Stimulated activated effector memory CD8-positive, alpha-beta T cell treated with anti-CD3 and anti-CD28 coated beads, Interleukin-12 subunit alpha, Interleukin-12 subunit beta, amount 100 ng/mL, for 72 hours (primary cell): ENCODE results near the gene NCCRP1.

ENCODE experiments used
- ATAC-seq: fragments of 150-1000 bp; cut with Tn5 transposase; 2 replicates; pipeline ENCODE4 v1.10.0; 2021
- DNase-seq, 2 donors: peaks; one replicate each; pipeline ENCODE4 v3.0.0; 2021 to 2022; ENCODE audit warnings: low spot score in 2 of 2
- H3K27ac Mint-ChIP-seq: one replicate; pipeline ENCODE4 v1.8.0; 2022; ENCODE audit warnings: mild to moderate bottlenecking, mixed read lengths
- H3K36me3 Mint-ChIP-seq: one replicate; pipeline ENCODE4 v1.8.0; 2022; ENCODE audit warnings: mild to moderate bottlenecking, mixed read lengths
- H3K4me1 Mint-ChIP-seq: one replicate; pipeline ENCODE4 v1.8.0; 2022; ENCODE audit warnings: mixed read lengths
- H3K4me3 Mint-ChIP-seq: one replicate; pipeline ENCODE4 v1.8.0; 2022; ENCODE audit warnings: mild to moderate bottlenecking, mixed read lengths
- H3K9me3 Mint-ChIP-seq: one replicate; pipeline ENCODE4 v1.8.0; 2022; ENCODE audit warnings: mixed read lengths

Gene NCCRP1

GRCh38 chr19:39158646-39159260 lies 38.0 kb upstream of the NCCRP1 start:
- H3K36me3 Mint-ChIP-seq: peaks cover 5% of the 10 kb centered on the region
- no peaks in the 10 kb centered on the region for H3K9me3 Mint-ChIP-seq
- no peak for DNase-seq
- no peak overlapping the region for H3K4me3 Mint-ChIP-seq
- ATAC-seq: no peak
- H3K4me1 Mint-ChIP-seq: peaks cover 65% of the 10 kb centered on the region
- no peak overlapping the region for H3K27ac Mint-ChIP-seq

- Mint-ChIP-seq H3K27ac (peak overlapping the region; percentile 24), H3K4me1 (peaks cover 50% of the 10 kb centered on the region), H3K4me3 (no peak overlapping the region), H3K9me3 (no peaks in the 10 kb centered on the region), H3K36me3 (peaks cover 5% of the 10 kb centered on the region)
- DNase-seq (no peak), ATAC-seq (no peak)
These were observed 36.3 kb upstream of the NCCRP1 start for GRCh38 chr19:39160523-39160861.

GRCh38 chr19:39160889-39161672 lies 35.7 kb upstream of the NCCRP1 start:
- no peak for ATAC-seq
- peaks cover 5% of the 10 kb centered on the region for H3K36me3 Mint-ChIP-seq
- no peak for DNase-seq
- H3K27ac Mint-ChIP-seq: no peak overlapping the region
- H3K9me3 Mint-ChIP-seq: no peaks in the 10 kb centered on the region
- no peak overlapping the region for H3K4me3 Mint-ChIP-seq
- H3K4me1 Mint-ChIP-seq: peaks cover 46% of the 10 kb centered on the region

GRCh38 chr19:39162441-39163043 lies 34.2 kb upstream of the NCCRP1 start:
- ATAC-seq (no peak), DNase-seq (no peak)
- Mint-ChIP-seq H3K27ac (peak overlapping the region; percentile 10), H3K9me3 (no peaks in the 10 kb centered on the region), H3K36me3 (peaks cover 5% of the 10 kb centered on the region), H3K4me3 (no peak overlapping the region), H3K4me1 (peaks cover 40% of the 10 kb centered on the region)

- peaks cover 29% of the 10 kb centered on the region for H3K4me1 Mint-ChIP-seq
- H3K27ac Mint-ChIP-seq: no peak overlapping the region
- ATAC-seq: no peak
- no peak overlapping the region for H3K4me3 Mint-ChIP-seq
- DNase-seq: no peak
- H3K9me3 Mint-ChIP-seq: no peaks in the 10 kb centered on the region
- H3K36me3 Mint-ChIP-seq: no peaks in the 10 kb centered on the region
These were observed 33.1 kb upstream of the NCCRP1 start for GRCh38 chr19:39163621-39164020.

- Mint-ChIP-seq H3K4me3 (no peak overlapping the region), H3K36me3 (no peaks in the 10 kb centered on the region), H3K9me3 (no peaks in the 10 kb centered on the region), H3K4me1 (peaks cover 28% of the 10 kb centered on the region), H3K27ac (peak overlapping the region; percentile 11)
- ATAC-seq (no peak), DNase-seq (no peak)
These were observed 32.5 kb upstream of the NCCRP1 start for GRCh38 chr19:39164289-39164688.

GRCh38 chr19:39165857-39166256 lies 30.9 kb upstream of the NCCRP1 start:
- DNase-seq (no peak), ATAC-seq (no peak)
- Mint-ChIP-seq H3K4me3 (no peak overlapping the region), H3K9me3 (no peaks in the 10 kb centered on the region), H3K27ac (no peak overlapping the region), H3K4me1 (peaks cover 15% of the 10 kb centered on the region), H3K36me3 (peaks cover 7% of the 10 kb centered on the region)

- no peak overlapping the region for H3K4me3 Mint-ChIP-seq
- no peak for DNase-seq
These were observed 30.0 kb upstream of the NCCRP1 start for GRCh38 chr19:39166571-39167391.

GRCh38 chr19:39167461-39168257 lies 29.1 kb upstream of the NCCRP1 start:
- ATAC-seq: no peak
- Mint-ChIP-seq H3K4me1 (peaks cover 10% of the 10 kb centered on the region), H3K27ac (peak overlapping the region; percentile 20), H3K36me3 (peaks cover 7% of the 10 kb centered on the region), H3K9me3 (no peaks in the 10 kb centered on the region), H3K4me3 (no peak overlapping the region)
- DNase-seq: no peak

More at GRCh38 chr19:39166571-39167391, 30.0 kb upstream of the NCCRP1 start:
- Mint-ChIP-seq H3K4me1 (peaks cover 14% of the 10 kb centered on the region), H3K36me3 (peaks cover 7% of the 10 kb centered on the region), H3K9me3 (no peaks in the 10 kb centered on the region), H3K27ac (no peak overlapping the region)
- no peak for ATAC-seq

GRCh38 chr19:39168258-39169142 lies 28.3 kb upstream of the NCCRP1 start:
- DNase-seq (no peak), ATAC-seq (no peak)
- Mint-ChIP-seq H3K36me3 (peaks cover 7% of the 10 kb centered on the region), H3K9me3 (no peaks in the 10 kb centered on the region), H3K4me1 (peaks cover 6% of the 10 kb centered on the region), H3K27ac (peak overlapping the region; percentile 20), H3K4me3 (no peak overlapping the region)

GRCh38 chr19:39169143-39169810 lies 27.5 kb upstream of the NCCRP1 start:
- peaks cover 6% of the 10 kb centered on the region for H3K4me1 Mint-ChIP-seq

GRCh38 chr19:39170386-39171231 lies 26.2 kb upstream of the NCCRP1 start:
- H3K4me1 Mint-ChIP-seq: peaks cover 6% of the 10 kb centered on the region
- no peaks in the 10 kb centered on the region for H3K9me3 Mint-ChIP-seq
- no peak overlapping the region for H3K27ac Mint-ChIP-seq
- DNase-seq: no peak
- peaks cover 7% of the 10 kb centered on the region for H3K36me3 Mint-ChIP-seq
- H3K4me3 Mint-ChIP-seq: no peak overlapping the region
- no peak for ATAC-seq

More at GRCh38 chr19:39169143-39169810, 27.5 kb upstream of the NCCRP1 start:
- no peak for DNase-seq
- ATAC-seq: no peak
- Mint-ChIP-seq H3K4me3 (no peak overlapping the region), H3K9me3 (no peaks in the 10 kb centered on the region), H3K36me3 (peaks cover 7% of the 10 kb centered on the region), H3K27ac (no peak overlapping the region)
